H1 (cell line): ENCODE measurements around the gene SPOCK2. TPM values are rescaled to one million over a fixed set of nuclear protein-coding genes. Genes with fewer than 3 reads are reported as not detected.

Experiments
- CTCF ChIA-PET: fragments of 300-600 bp; sonication (Branson Sonifier 250); formaldehyde crosslinking; loops from one replicate; lab custom pipeline; 2021; ENCODE audit not compliant: partially characterized antibody; lab: Charles Lee
- POLR2A ChIA-PET: fragments of 300-600 bp; sonication (Branson Sonifier 250); formaldehyde crosslinking; loops from one replicate; lab custom pipeline; 2021; ENCODE audit warnings: inconsistent platforms; ENCODE audit not compliant: partially characterized antibody; lab: Charles Lee
- DNase-seq, 2 experiments: peaks; one replicate each; pipeline versions ENCODE4 v3.0.0 to v3.0.0-alpha.2; 2010 to 2022; ENCODE audit warnings: low spot score in 2 of 2, low read depth in 1 of 2, mixed read lengths in 1 of 2
- FAIRE-seq: peaks from 2 replicates; lab custom pipeline; 2011; peaks lifted over from hg19 to GRCh38; lab: Jason Lieb, UNC
- H2AFZ ChIP-seq: 2 replicates; pipeline ENCODE4 v1.8.1; 2012; ENCODE audit warnings: low read length, inconsistent platforms
- H2AK5ac ChIP-seq: 2 replicates; pipeline ENCODE4 v1.6.1; 2013; ENCODE audit warnings: low read depth, low read length
- H2BK120ac ChIP-seq: replicated peaks from 2 replicates; pipeline ENCODE3; 2013; ENCODE audit warnings: low read depth, low read length, inconsistent platforms
- H2BK12ac ChIP-seq: 2 replicates; pipeline ENCODE4 v1.6.1; 2013; ENCODE audit warnings: low read depth, low read length
- H2BK15ac ChIP-seq: 2 replicates; pipeline ENCODE4 v1.6.1; 2013; ENCODE audit warnings: low read length
- H2BK20ac ChIP-seq: 2 replicates; pipeline ENCODE4 v1.6.1; 2013; ENCODE audit warnings: low read length
- H2BK5ac ChIP-seq: 2 replicates; pipeline ENCODE4 v1.6.1; 2013; ENCODE audit warnings: low read depth, low read length
- H3K14ac ChIP-seq: 2 replicates; pipeline ENCODE4 v1.6.1; 2013; ENCODE audit warnings: inconsistent platforms; ENCODE audit not compliant: insufficient read length
- H3K18ac ChIP-seq: 2 replicates; pipeline ENCODE4 v1.6.1; 2013; ENCODE audit warnings: low read length; ENCODE audit errors: extremely low read depth
- H3K23ac ChIP-seq: 2 replicates; pipeline ENCODE4 v1.6.1; 2013; ENCODE audit warnings: inconsistent platforms; ENCODE audit not compliant: insufficient read length
- H3K23me2 ChIP-seq: 2 replicates; pipeline ENCODE4 v1.6.1; 2013; ENCODE audit warnings: low read depth, low read length
- H3K27ac ChIP-seq: 2 replicates; pipeline ENCODE4 v1.6.1; 2011; ENCODE audit warnings: low read depth, low read length, inconsistent platforms
- H3K27me3 ChIP-seq, 4 experiments: replicated peaks in 1 of 4; 1 replicate in 1 of 4; 2 replicates in 3 of 4; pipeline versions ENCODE4 v1.6.1 to v1.8.1; 2011 to 2013; ENCODE audit warnings: low read length in 3 of 4, mild to moderate bottlenecking in 3 of 4, inconsistent platforms in 2 of 4, mixed read lengths in 2 of 4, moderate library complexity in 1 of 4; ENCODE audit not compliant: control insufficient read depth in 3 of 4, insufficient read depth in 3 of 4; ENCODE audit errors: extremely low read depth in 1 of 4
- H3K36me3 ChIP-seq, 4 experiments: 2 replicates each; pipeline versions ENCODE4 v1.6.1 to v1.8.1; 2011 to 2013; ENCODE audit warnings: mild to moderate bottlenecking in 4 of 4, low read length in 3 of 4, moderate library complexity in 2 of 4, control low read depth in 1 of 4, inconsistent platforms in 1 of 4; ENCODE audit not compliant: insufficient read depth in 4 of 4, control insufficient read depth in 2 of 4
- H3K4ac ChIP-seq: replicated peaks from 2 replicates; pipeline ENCODE3; 2013; ENCODE audit warnings: low read length, low read depth, mixed read lengths, inconsistent platforms; ENCODE audit not compliant: insufficient read length
- H3K4me1 ChIP-seq, 4 experiments: replicated peaks in 1 of 4; 1 replicate in 1 of 4; 2 replicates in 3 of 4; pipeline versions ENCODE4 v1.6.1 to v1.8.1; 2011 to 2013; ENCODE audit warnings: low read length in 3 of 4, inconsistent platforms in 2 of 4, mixed read lengths in 1 of 4; ENCODE audit not compliant: insufficient read depth in 4 of 4, control insufficient read depth in 3 of 4
- H3K4me2 ChIP-seq, 2 experiments: 2 replicates each; pipeline versions ENCODE4 v1.6.1 to v1.8.1; 2011 to 2013; ENCODE audit warnings: low read depth in 2 of 2, low read length in 2 of 2, control low read depth in 1 of 2, inconsistent platforms in 1 of 2, mild to moderate bottlenecking in 1 of 2; ENCODE audit not compliant: insufficient read depth in 1 of 2
- H3K4me3 ChIP-seq, 4 experiments: fragments of 200-600, 300-600 bp in 1 of 4; sonication (generic), shearing (Covaris generic), sonication (Bioruptor Twin) in 1 of 4; 2 replicates each; pipeline versions ENCODE4 v1.5.1 to v1.8.1; 2011 to 2016; ENCODE audit warnings: low read length in 4 of 4, low read depth in 3 of 4, control low read depth in 2 of 4, inconsistent platforms in 2 of 4, mild to moderate bottlenecking in 2 of 4, mixed read lengths in 1 of 4, moderate library complexity in 1 of 4; ENCODE audit not compliant: insufficient read depth in 2 of 4; ENCODE audit errors: extremely low read depth in 1 of 4
- H3K56ac ChIP-seq: replicated peaks from 2 replicates; pipeline ENCODE3; 2013; ENCODE audit warnings: low read depth, mild to moderate bottlenecking, mixed read lengths, low read length, inconsistent platforms; ENCODE audit not compliant: insufficient read length
- H3K79me1 ChIP-seq: 2 replicates; pipeline ENCODE4 v1.6.1; 2013; ENCODE audit warnings: low read depth, low read length, control low read depth
- H3K79me2 ChIP-seq, 2 experiments: 2 replicates each; pipeline versions ENCODE4 v1.6.1 to v1.8.1; 2012 to 2013; ENCODE audit warnings: low read length in 2 of 2, mild to moderate bottlenecking in 2 of 2, inconsistent platforms in 1 of 2; ENCODE audit not compliant: insufficient read depth in 2 of 2, control insufficient read depth in 1 of 2
- H3K9ac ChIP-seq, 4 experiments: replicated peaks in 1 of 4; 1 replicate in 1 of 4; 2 replicates in 3 of 4; pipeline versions ENCODE4 v1.6.1 to v1.8.1; 2011 to 2013; ENCODE audit warnings: low read depth in 3 of 4, low read length in 3 of 4, control low read depth in 2 of 4, mild to moderate bottlenecking in 2 of 4, moderate library complexity in 2 of 4, inconsistent platforms in 1 of 4; ENCODE audit errors: extremely low read depth in 1 of 4
- H3K9me3 ChIP-seq, 2 experiments: 2 replicates each; pipeline versions ENCODE4 v1.6.1 to v1.8.1; 2012 to 2013; ENCODE audit warnings: mild to moderate bottlenecking in 2 of 2, moderate library complexity in 2 of 2, control low read depth in 1 of 2, inconsistent platforms in 1 of 2, low read depth in 1 of 2, low read length in 1 of 2, mixed read lengths in 1 of 2; ENCODE audit not compliant: insufficient read depth in 2 of 2
- H4K20me1 ChIP-seq, 2 experiments: replicated peaks in 1 of 2; 2 replicates each; pipeline versions ENCODE3 to v1.8.1; 2011 to 2013; ENCODE audit warnings: inconsistent platforms in 2 of 2, low read length in 2 of 2, mild to moderate bottlenecking in 1 of 2; ENCODE audit not compliant: insufficient read depth in 2 of 2, control insufficient read depth in 1 of 2
- H4K5ac ChIP-seq: 2 replicates; pipeline ENCODE4 v1.6.1; 2013; ENCODE audit warnings: low read length, low read depth, mixed read lengths, inconsistent platforms; ENCODE audit not compliant: insufficient read length
- H4K8ac ChIP-seq: 2 replicates; pipeline ENCODE4 v1.8.0; 2013; ENCODE audit warnings: mild to moderate bottlenecking, moderate library complexity, low read length, inconsistent platforms; ENCODE audit not compliant: insufficient read depth; ENCODE audit errors: extremely low read depth
- H4K91ac ChIP-seq: replicated peaks from 2 replicates; pipeline ENCODE3; 2013; ENCODE audit warnings: low read length, mixed read lengths, inconsistent platforms; ENCODE audit not compliant: insufficient read length
- BCL11A ChIP-seq, 2 experiments: IDR thresholded peaks; one replicate each; pipeline ENCODE4 v1.6.1; 2011; ENCODE audit warnings: low read depth in 2 of 2, low read length in 2 of 2, mild to moderate bottlenecking in 2 of 2
- CBX5 ChIP-seq: fragments of 300-800, 300-1000 bp; sonication (generic); IDR thresholded peaks from 2 replicates; pipeline ENCODE4 v1.7.1; 2016; ENCODE audit warnings: antibody characterized with exemption, low read length, low read depth
- CTBP2 ChIP-seq: IDR thresholded peaks from 2 replicates; pipeline ENCODE4 v1.7.0; 2011; ENCODE audit warnings: borderline replicate concordance, mild to moderate bottlenecking, moderate library complexity, mixed read lengths, low read length; ENCODE audit not compliant: insufficient read depth, insufficient read length
- E2F6 ChIP-seq: IDR thresholded peaks from 2 replicates; pipeline ENCODE4 v1.6.1; 2012; ENCODE audit warnings: inconsistent platforms
- GABPA ChIP-seq: IDR thresholded peaks from 2 replicates; pipeline ENCODE4 v1.6.1; 2011; ENCODE audit warnings: mild to moderate bottlenecking, low read length, moderate library complexity, borderline replicate concordance; ENCODE audit not compliant: insufficient read depth
- MAX ChIP-seq: IDR thresholded peaks from 2 replicates; pipeline ENCODE4 v1.6.1; 2012; ENCODE audit warnings: inconsistent platforms
- SIN3A ChIP-seq, 2 experiments: IDR thresholded peaks in 1 of 2; conservative IDR thresholded peaks in 1 of 2; 2 replicates each; pipeline ENCODE4 v1.6.1; 2011 to 2012; ENCODE audit warnings: low read length in 2 of 2, improper control_type of control experiment in 1 of 2, low read depth in 1 of 2, mild to moderate bottlenecking in 1 of 2
- SIX5 ChIP-seq: IDR thresholded peaks from 2 replicates; pipeline ENCODE4 v1.6.1; 2011; ENCODE audit warnings: mild to moderate bottlenecking, low read depth, low read length
- WGBS, 2 experiments: shearing (Covaris generic) in 1 of 2; methylation state at CpG; one replicate each; pipeline versions ENCODE4 v1.1.6 to v1.1.7; 2013 to 2015; ENCODE audit warnings: low lambda C conversion rate in 2 of 2, mixed read lengths in 2 of 2, inconsistent platforms in 1 of 2, low coverage in 1 of 2, missing lambda C conversion rate in 1 of 2; ENCODE audit not compliant: insufficient replicate concordance in 2 of 2, insufficient coverage in 1 of 2, insufficient read length in 1 of 2; ENCODE audit errors: extremely low coverage in 1 of 2, missing lambda C conversion rate in 1 of 2; 5-methylcytosine and 5-hydroxymethylcytosine counted together
- polyA plus RNA-seq, 7 experiments: library from polyadenylated mRNA; depleted of rRNA in 3 of 7; stranded (reverse) in 5 of 7; unstranded in 2 of 7; fragments of >200 nt in 5 of 7; fragments of 200-250 nt in 2 of 7; gene quantifications; 1 replicate in 5 of 7; 2 replicates in 1 of 7; 4 replicates in 1 of 7; pipeline versions ENCODE4 v1.2.1 to v1.2.3, GENCODE V29; 2011 to 2013; ENCODE audit warnings: missing spikeins in 2 of 7, mixed read lengths in 2 of 7
- total RNA-seq: library from RNA; stranded (reverse); fragmentation: NEBNext Ultra II Directional; extraction: Animal tissue kit (Norgen Biotek cat#: 25700); gene quantifications from 2 replicates; pipeline ENCODE4 v1.2.1, GENCODE V29; 2021

The SPOCK2 gene
- total and polyA plus RNA-seq, 2 of the 8 experiments (the other 6 are each of a cell fraction or from before 2014, with no cell fraction given): 1.5 to 1.9 TPM

GRCh38 chr10:72092171-72092924 is 4.0 kb upstream of the SPOCK2 start:
- Histone ChIP-seq H4K5ac (no peak overlapping the region), H3K4ac (no peak overlapping the region), H3K18ac (no peak overlapping the region), H2BK15ac (no peak overlapping the region), H2AK5ac (no peak overlapping the region), H3K27ac (no peak overlapping the region), H2BK120ac (no peak overlapping the region), H3K9ac (no peak overlapping the region), H3K9me3 (no peaks in the 10 kb centered on the region), H2BK5ac (no peak overlapping the region), H3K56ac (no peak overlapping the region), H3K79me1 (no peaks in the 10 kb centered on the region), H3K27me3 (peaks cover 11 to 24% (median 20%) of the 10 kb centered on the region in 4 experiments), H3K4me1 (peaks cover 3 to 11% (median 6%) of the 10 kb centered on the region in 4 experiments; a peak in 6 of 7 replicates), H4K20me1 (no peaks in the 10 kb centered on the region), H3K79me2 (no peaks in the 10 kb centered on the region), H4K91ac (no peak overlapping the region), H2BK12ac (no peak overlapping the region), H3K4me3 (no peak overlapping the region), H3K14ac (no peak overlapping the region), H2AFZ (no peak overlapping the region), H3K23me2 (peaks cover 7% of the 10 kb centered on the region; the same call in 1 of the 2 replicates), H2BK20ac (no peak overlapping the region), H3K23ac (no peak overlapping the region), H3K36me3 (peaks cover 0 to 7% (median 2%) of the 10 kb centered on the region in 4 experiments; a peak in 4 of 8 replicates), H3K4me2 (no peak overlapping the region), H4K8ac (no peak overlapping the region)
- 94% methylated on average over 8 of the region's 8 CpGs; no CpG with 5 or more reads in 1 of the 2 experiments for WGBS, 2 experiments
- DNase-seq (no peak), FAIRE-seq (no peak)
- TF ChIP-seq BCL11A (IDR thresholded peaks at IDR 0.05; ENCODE audit: low read depth in 2 of 2, low read length in 2 of 2) (no peak), SIN3A (conservative IDR thresholded peaks at IDR 0.05 in 1 of 2, IDR thresholded peaks at IDR 0.05 in 1 of 2; ENCODE audit: low read depth in 1 of 2, low read length in 2 of 2) (no peak), SIX5 (no peak), GABPA (no peak), E2F6 (no peak), CTBP2 (no peak), MAX (no peak), CBX5 (no peak)
- ChIA-PET POLR2A (interaction anchor here (0.6 kb wide), 1 partner anchor 158 kb away, joined by 3 read pairs; no protein-coding TSS in a partner anchor), CTCF (interaction anchor here (0.6 to 1.7 kb wide), 2 partner anchors 114 to 254 kb away, joined by 3 to 4 read pairs; no protein-coding TSS in a partner anchor)
